T-cell (primary cell): ENCODE data around the gene PLAA. TPM values are rescaled to one million over a fixed set of nuclear protein-coding genes. Genes with fewer than 3 reads are reported as not detected.
A peak's percentile ranks its signal among the peaks of the same experiment; 100 is the strongest.

ENCODE experiments used
- ATAC-seq, 4 experiments: fragments of 200-7000 bp in 3 of 4; fragments of 150-1000 bp in 1 of 4; cut with Tn5 transposase; replicated peaks in 1 of 4; 1 replicate in 3 of 4; 2 replicates in 1 of 4; pipeline ENCODE4 v1.10.0; 2021; ENCODE audit warnings: moderate library complexity in 3 of 4, mild to moderate bottlenecking in 2 of 4, moderate number of reproducible peaks in 1 of 4
- CTCF ChIA-PET, 2 donors: fragments of 300-600 bp; sonication (Branson Sonifier 250); formaldehyde crosslinking; loops; one replicate each; lab custom pipeline; 2022; ENCODE audit warnings: antibody characterized with exemption in 2 of 2; lab: Charles Lee
- POLR2A ChIA-PET, 2 donors: fragments of 300-600 bp; sonication (Branson Sonifier 250); formaldehyde crosslinking; loops; one replicate each; lab custom pipeline; 2022; ENCODE audit warnings: antibody characterized with exemption in 2 of 2; lab: Charles Lee
- DNase-seq, 35 experiments: peaks; one replicate each; pipeline versions ENCODE4 v3.0.0 to v3.0.0-alpha.2; 2013 to 2023
- H3K27ac ChIP-seq: one replicate; pipeline ENCODE4 v1.5.1; 2013; ENCODE audit warnings: low read length
- H3K27me3 ChIP-seq, 2 experiments: replicated peaks in 1 of 2; 1 replicate in 1 of 2; 2 replicates in 1 of 2; pipeline versions ENCODE4 v1.6.1 to v1.7.0; 2013; ENCODE audit warnings: low read length in 1 of 2, mixed read lengths in 1 of 2; ENCODE audit not compliant: control insufficient read depth in 2 of 2, insufficient read depth in 2 of 2; ENCODE audit errors: extremely low read depth in 1 of 2
- H3K36me3 ChIP-seq, 2 donors: 1 replicate in 1 of 2; 2 replicates in 1 of 2; pipeline versions ENCODE4 v1.6.1 to v1.7.0; 2013; ENCODE audit warnings: low read length in 1 of 2; ENCODE audit not compliant: control insufficient read depth in 2 of 2, insufficient read depth in 1 of 2; ENCODE audit errors: extremely low read depth in 1 of 2
- H3K4me1 ChIP-seq, 2 experiments: 1 replicate in 1 of 2; 2 replicates in 1 of 2; pipeline versions ENCODE4 v1.6.1 to v1.7.0; 2013; ENCODE audit warnings: low read length in 2 of 2, mixed read lengths in 1 of 2; ENCODE audit not compliant: insufficient read depth in 2 of 2, control insufficient read depth in 1 of 2; ENCODE audit errors: extremely low read depth in 1 of 2
- H3K4me3 ChIP-seq, 2 donors: 1 replicate in 1 of 2; 2 replicates in 1 of 2; pipeline versions ENCODE4 v1.5.1 to v1.7.0; 2013; ENCODE audit warnings: mild to moderate bottlenecking in 2 of 2, low read length in 1 of 2, moderate library complexity in 1 of 2; ENCODE audit not compliant: control insufficient read depth in 1 of 2; ENCODE audit errors: extremely low read depth in 1 of 2
- H3K9me3 ChIP-seq: 2 replicates; pipeline ENCODE4 v1.7.0; 2013
- H3K27ac Mint-ChIP-seq, 2 donors: one replicate each; pipeline ENCODE4 v1.8.0; 2020 to 2021; ENCODE audit warnings: mild to moderate bottlenecking in 2 of 2, mixed read lengths in 2 of 2
- H3K27me3 Mint-ChIP-seq, 2 donors: one replicate each; pipeline ENCODE4 v1.8.0; 2021 to 2022; ENCODE audit warnings: mixed read lengths in 2 of 2
- H3K36me3 Mint-ChIP-seq: one replicate; pipeline ENCODE4 v1.8.0; 2021; ENCODE audit warnings: mixed read lengths
- H3K4me1 Mint-ChIP-seq, 3 donors: one replicate each; pipeline ENCODE4 v1.8.0; 2020 to 2022; ENCODE audit warnings: mixed read lengths in 3 of 3, mild to moderate bottlenecking in 1 of 3
- H3K4me3 Mint-ChIP-seq, 3 donors: one replicate each; pipeline ENCODE4 v1.8.0; 2020 to 2022; ENCODE audit warnings: mild to moderate bottlenecking in 3 of 3, mixed read lengths in 3 of 3, moderate library complexity in 3 of 3
- H3K9me3 Mint-ChIP-seq, 3 donors: one replicate each; pipeline ENCODE4 v1.8.0; 2020 to 2022; ENCODE audit warnings: mixed read lengths in 3 of 3
- WGBS: methylation state at CpG from one replicate; pipeline ENCODE4 v1.1.5; 2013; ENCODE audit warnings: missing lambda C conversion rate; ENCODE audit not compliant: insufficient coverage; 5-methylcytosine and 5-hydroxymethylcytosine counted together
- total RNA-seq, 35 experiments: library from RNA in 6 of 35; stranded (reverse) in 6 of 35; fragments of 120-200 nt in 1 of 35; gene quantifications; one replicate each; pipeline versions ENCODE4 v1.2.1 to v1.2.4 and lab custom pipeline; 2013 to 2026

PLAA gene
- total RNA-seq, 5 donors from 2014 or later (not counting 1 experiment from before 2014, with no cell fraction given), result 19.9 to 29.9 (median 23.7) TPM

- Mint-ChIP-seq H3K4me1 (peaks cover 83 to 86% (median 84%) of the 10 kb centered on the region in 3 donors), H3K4me3 (peak overlapping the region; percentile 13 to 27 (median 17)), H3K36me3 (peaks cover 32% of the 10 kb centered on the region), H3K27me3 (no peaks in the 10 kb centered on the region), H3K9me3 (peaks cover 6 to 9% (median 7%) of the 10 kb centered on the region in 3 donors), H3K27ac (peak overlapping the region; percentile 34 to 66)
- ChIA-PET POLR2A (interaction anchor here in 1 of 2 donors (0.7 kb wide), 1 partner anchor 14 kb away, joined by 5 read pairs; no protein-coding TSS in a partner anchor), CTCF (no interaction called here)
- no peak for DNase-seq
- H3K36me3 ChIP-seq, result peaks cover 0 to 6% of the 10 kb centered on the region in 2 donors
- H3K9me3 ChIP-seq, result no peaks in the 10 kb centered on the region
- peaks cover 11 to 23% of the 10 kb centered on the region in 2 experiments for H3K4me1 ChIP-seq
- peak in 1 of 4 experiments; percentile 46 for ATAC-seq
- H3K4me3 ChIP-seq, result no peak overlapping the region
- no peaks in the 10 kb centered on the region for H3K27me3 ChIP-seq
- WGBS, result no CpG with 5 or more reads among the region's 1 CpG
- no peak overlapping the region for H3K27ac ChIP-seq
Measured at GRCh38 chr9:26940779-26941178, 6.3 kb downstream of the PLAA start.

DNA sequence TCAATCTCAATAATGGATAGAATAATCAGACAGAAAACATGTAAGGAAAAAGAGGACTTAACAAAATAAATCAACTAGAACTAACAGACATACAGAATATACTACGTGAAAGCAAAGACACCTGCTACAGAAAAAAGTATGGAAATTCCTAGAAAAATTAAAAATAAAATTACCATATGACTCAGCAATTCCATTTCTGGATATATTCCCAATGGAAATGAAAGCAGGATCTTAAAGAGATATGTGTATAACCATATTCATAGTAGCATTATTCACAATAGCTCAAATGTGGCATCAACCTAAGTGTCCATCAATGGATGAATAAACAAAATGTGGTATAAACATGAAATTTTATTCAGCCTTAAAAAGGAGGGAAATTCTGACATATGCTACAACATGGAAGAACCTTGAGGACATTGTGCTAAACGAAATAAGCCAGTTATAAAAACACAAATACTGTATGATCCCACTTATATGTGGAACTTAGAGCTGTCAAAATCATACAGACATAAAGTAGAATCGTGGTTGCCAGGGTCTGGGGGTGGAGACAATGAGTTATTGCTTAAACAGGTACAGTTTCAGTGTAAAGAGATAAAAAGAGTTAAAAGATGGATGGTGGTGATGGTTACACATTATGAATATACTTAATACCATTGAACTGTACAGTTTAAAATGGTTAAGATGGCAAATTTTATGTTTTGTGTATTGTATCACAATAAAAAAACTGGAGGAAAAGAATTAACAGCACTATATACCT is 6.9 kb downstream of the PLAA start:
- Histone ChIP-seq H3K4me3 (no peak overlapping the region), H3K27ac (no peak overlapping the region), H3K36me3 (peaks cover 0 to 6% of the 10 kb centered on the region in 2 donors), H3K4me1 (peaks cover 6 to 19% of the 10 kb centered on the region in 2 experiments), H3K9me3 (no peaks in the 10 kb centered on the region), H3K27me3 (no peaks in the 10 kb centered on the region)
- no CpG with 5 or more reads among the region's 3 CpGs for WGBS
- no peak for DNase-seq
- POLR2A ChIA-PET, result no interaction called here
- H3K9me3 Mint-ChIP-seq, result peaks cover 6 to 9% (median 7%) of the 10 kb centered on the region in 3 donors
- peak overlapping the region in 2 of 3 donors; percentile 17 to 27 for H3K4me3 Mint-ChIP-seq
- ATAC-seq, result peak in 1 of 4 experiments; percentile 26
- peak overlapping the region; percentile 34 to 66 for H3K27ac Mint-ChIP-seq
- H3K36me3 Mint-ChIP-seq, result peaks cover 32% of the 10 kb centered on the region
- peaks cover 82 to 86% (median 84%) of the 10 kb centered on the region in 3 donors for H3K4me1 Mint-ChIP-seq
- CTCF ChIA-PET, result no interaction called here
- H3K27me3 Mint-ChIP-seq, result no peaks in the 10 kb centered on the region

GRCh38 chr9:26937816-26938371 is 9.1 kb downstream of the PLAA start:
- 100% methylated on average over 3 of the region's 3 CpGs for whole genome bisulfite sequencing
- Histone ChIP-seq H3K4me3 (no peak overlapping the region), H3K9me3 (no peaks in the 10 kb centered on the region), H3K27ac (no peak overlapping the region), H3K4me1 (peaks cover 2 to 5% of the 10 kb centered on the region in 2 experiments), H3K36me3 (peaks cover 0 to 3% of the 10 kb centered on the region in 2 donors), H3K27me3 (no peaks in the 10 kb centered on the region)
- ChIA-PET CTCF (interaction anchor here in 1 of 2 donors (0.7 kb wide), 1 partner anchor 22 kb away, joined by 5 read pairs; no protein-coding TSS in a partner anchor), POLR2A (interaction anchor here in 1 of 2 donors (0.6 kb wide), 1 partner anchor 100 kb away, joined by 5 read pairs; no protein-coding TSS in a partner anchor)
- H3K4me3 Mint-ChIP-seq, result no peak overlapping the region
- peaks cover 23% of the 10 kb centered on the region for H3K36me3 Mint-ChIP-seq
- H3K27me3 Mint-ChIP-seq, result no peaks in the 10 kb centered on the region
- H3K27ac Mint-ChIP-seq, result peak overlapping the region in 1 of 2 donors; percentile 34
- peaks cover 6 to 9% (median 7%) of the 10 kb centered on the region in 3 donors for H3K9me3 Mint-ChIP-seq
- ATAC-seq (no peak), DNase-seq (no peak)
- H3K4me1 Mint-ChIP-seq, result peaks cover 65 to 70% (median 66%) of the 10 kb centered on the region in 3 donors

DNA sequence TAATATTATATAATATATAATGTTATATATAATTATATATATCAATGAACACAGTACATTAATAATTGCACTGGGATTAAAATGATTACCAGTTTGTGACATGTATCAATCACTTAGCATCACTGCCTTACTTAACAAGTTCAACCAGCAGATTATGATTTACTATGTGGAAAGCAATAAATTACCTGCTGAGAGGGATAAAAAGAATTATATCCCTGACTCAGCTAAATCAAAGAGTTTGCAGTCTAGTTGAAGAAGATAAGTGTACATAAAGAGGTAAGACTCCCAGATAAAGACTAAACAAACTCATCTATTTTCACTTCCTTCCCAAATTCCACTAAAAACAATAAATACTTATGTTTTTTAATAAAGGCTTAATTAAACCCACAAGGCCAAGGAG is 11.2 kb downstream of the PLAA start:
- ChIA-PET POLR2A (no interaction called here), CTCF (interaction anchor here in 1 of 2 donors (0.9 kb wide), 1 partner anchor 44 kb away, joined by 3 read pairs; no protein-coding TSS in a partner anchor)
- H3K9me3 Mint-ChIP-seq, result peaks cover 6 to 9% (median 7%) of the 10 kb centered on the region in 3 donors
- H3K36me3 Mint-ChIP-seq, result peaks cover 35% of the 10 kb centered on the region
- no peak overlapping the region for H3K4me3 ChIP-seq
- no peak overlapping the region for H3K27ac Mint-ChIP-seq
- H3K27ac ChIP-seq, result no peak overlapping the region
- H3K27me3 ChIP-seq, result no peaks in the 10 kb centered on the region
- no peak for ATAC-seq
- no peaks in the 10 kb centered on the region for H3K9me3 ChIP-seq
- H3K36me3 ChIP-seq, result peaks cover 0 to 7% of the 10 kb centered on the region in 2 donors
- H3K27me3 Mint-ChIP-seq, result no peaks in the 10 kb centered on the region
- peaks cover 2% of the 10 kb centered on the region in 2 experiments for H3K4me1 ChIP-seq
- peaks cover 47 to 51% (median 51%) of the 10 kb centered on the region in 3 donors for H3K4me1 Mint-ChIP-seq
- no peak overlapping the region for H3K4me3 Mint-ChIP-seq
- DNase-seq, result no peak

- CTCF ChIA-PET, result interaction anchor here in 1 of 2 donors (1.3 kb wide), 1 partner anchor 16 kb away, joined by 4 read pairs; no protein-coding TSS in a partner anchor
- H3K36me3 ChIP-seq, result peaks cover 0 to 45% of the 10 kb centered on the region in 2 donors
- POLR2A ChIA-PET, result interaction anchor here in 1 of 2 donors (0.6 kb wide), 1 partner anchor 31 kb away, joined by 3 read pairs; no protein-coding TSS in a partner anchor
Measured at GRCh38 chr9:26928902-26929495, 18.0 kb downstream of the PLAA start.

GRCh38 chr9:26925609-26926008 is 21.4 kb downstream of the PLAA start:
- POLR2A ChIA-PET, result interaction anchor here in 1 of 2 donors (0.5 kb wide), 1 partner anchor 78 kb away, joined by 3 read pairs; no protein-coding TSS in a partner anchor
- Mint-ChIP-seq H3K27ac (no peak overlapping the region), H3K4me3 (no peak overlapping the region), H3K36me3 (peaks cover 58% of the 10 kb centered on the region), H3K9me3 (no peaks in the 10 kb centered on the region), H3K4me1 (no peaks in the 10 kb centered on the region), H3K27me3 (no peaks in the 10 kb centered on the region)
- DNase-seq (no peak), ATAC-seq (no peak)
- CTCF ChIA-PET, result no interaction called here
- Histone ChIP-seq H3K4me3 (no peak overlapping the region), H3K9me3 (no peaks in the 10 kb centered on the region), H3K4me1 (no peaks in the 10 kb centered on the region), H3K27ac (no peak overlapping the region), H3K36me3 (peaks cover 2 to 70% of the 10 kb centered on the region in 2 donors), H3K27me3 (no peaks in the 10 kb centered on the region)
- no CpG with 5 or more reads among the region's 4 CpGs for WGBS

More at GRCh38 chr9:26928902-26929495, 18.0 kb downstream of the PLAA start:
- Mint-ChIP-seq H3K4me1 (peaks cover 0 to 3% (median 0%) of the 10 kb centered on the region in 3 donors), H3K36me3 (peaks cover 42% of the 10 kb centered on the region), H3K27ac (no peak overlapping the region), H3K9me3 (no peaks in the 10 kb centered on the region), H3K27me3 (no peaks in the 10 kb centered on the region), H3K4me3 (no peak overlapping the region)
- WGBS, result no CpG with 5 or more reads among the region's 8 CpGs
- no peaks in the 10 kb centered on the region for H3K27me3 ChIP-seq
- H3K9me3 ChIP-seq, result no peaks in the 10 kb centered on the region
- ATAC-seq (no peak), DNase-seq (no peak)
- no peak overlapping the region for H3K4me3 ChIP-seq
- H3K4me1 ChIP-seq, result no peaks in the 10 kb centered on the region
- no peak overlapping the region for H3K27ac ChIP-seq
